ACHN (cell line): ENCODE data around the gene FCRL6.

Experiments used
- DNase-seq: peaks from one replicate; pipeline ENCODE4 v3.0.0-alpha.2; 2015
- in situ Hi-C: cut with HindIII; loops from 2 replicates; pipeline ENCODE4 v1.10.0; 2017; ENCODE audit warnings: low sequenced_read_pairs, low pct_ligation_motif_present, low pct_unique_long_range_greater_than_20kb

Gene FCRL6

GRCh38 chr1:159854116-159854692, 52.0 kb downstream of the FCRL6 start:
- in situ Hi-C loops, result no loop called here
- peak; percentile 81 for DNase-seq

GRCh38 chr1:159854693-159855192, 52.6 kb downstream of the FCRL6 start:
- DNase-seq, result peak; percentile 92
- in situ Hi-C loops, result no loop called here

GRCh38 chr1:159855709-159856108, 53.5 kb downstream of the FCRL6 start:
- in situ Hi-C loops, result no loop called here
- DNase-seq, result no peak

GRCh38 chr1:159856576-159856975, 54.4 kb downstream of the FCRL6 start:
- in situ Hi-C loops, result no loop called here
- no peak for DNase-seq

GRCh38 chr1:159857889-159858288, 55.7 kb downstream of the FCRL6 start:
- DNase-seq, result no peak
- in situ Hi-C loops, result no loop called here

- in situ Hi-C loops, result no loop called here
- no peak for DNase-seq
Measured at GRCh38 chr1:159859767-159860322, 57.7 kb downstream of the FCRL6 start.

GRCh38 chr1:159860456-159860855, 58.3 kb downstream of the FCRL6 start:
- no peak for DNase-seq

GRCh38 chr1:159861218-159861617, 59.1 kb downstream of the FCRL6 start:
- in situ Hi-C loops, result no loop called here
- no peak for DNase-seq

More at GRCh38 chr1:159860456-159860855, 58.3 kb downstream of the FCRL6 start:
- in situ Hi-C loops, result no loop called here

- DNase-seq, result no peak
- in situ Hi-C loops, result no loop called here
Measured at GRCh38 chr1:159862031-159862430, 59.9 kb downstream of the FCRL6 start.

GRCh38 chr1:159862557-159862956, 60.4 kb downstream of the FCRL6 start, which contains the start of gene VSIG8:
VSIG8 (minus strand) TSS chr1:159862657; CDS start chr1:159862521, 136 bp downstream.
- in situ Hi-C loops, result no loop called here
- DNase-seq, result no peak

GRCh38 chr1:159864262-159864661, 62.1 kb downstream of the FCRL6 start:
- in situ Hi-C loops, result no loop called here
- no peak for DNase-seq
